ENCODE data around the gene GRID1. TPM values are rescaled to one million over a fixed set of nuclear protein-coding genes. Genes with fewer than 3 reads are reported as not detected.

GRID1 gene
- total and polyA plus RNA-seq, 9 of the 15 experiments (the other 6 are each of a cell fraction or from before 2014, with no cell fraction given), result 0.01 to 7.2 (median 1.2) TPM

DNA sequence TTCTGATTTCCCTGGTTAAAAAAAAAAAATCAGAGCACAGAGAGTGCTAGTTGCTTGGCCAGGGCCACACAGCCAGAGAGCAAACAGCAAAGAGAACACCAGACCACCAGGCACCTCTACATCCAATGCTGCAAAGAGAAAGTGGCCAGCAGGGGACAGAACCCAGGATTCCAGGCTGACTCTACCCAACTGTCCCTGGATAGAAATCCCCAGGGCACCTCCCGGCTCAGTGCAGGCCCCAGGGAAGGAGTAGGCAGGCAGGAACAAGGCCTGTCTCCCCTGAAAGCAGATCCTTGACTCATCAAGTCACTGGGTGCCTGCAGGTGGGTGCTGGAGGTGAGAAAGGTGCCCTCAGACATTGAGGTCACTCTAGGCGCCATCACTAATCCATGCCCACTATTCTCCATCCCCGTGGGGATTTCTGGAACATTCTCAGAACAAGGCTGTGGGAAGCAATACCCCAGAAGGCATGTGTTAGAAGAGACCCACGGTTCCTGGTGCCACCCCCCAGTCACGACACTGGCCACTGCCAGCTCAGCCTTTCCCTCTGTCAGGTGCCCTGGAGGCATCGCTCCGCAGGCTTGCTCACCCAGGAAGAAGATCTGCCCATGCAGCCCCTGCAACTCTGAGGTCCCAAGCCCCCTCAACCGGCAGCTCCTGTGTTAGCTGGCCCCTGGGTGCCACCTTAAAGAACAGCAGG lies 154.8 kb downstream of the GRID1 start:
- no peak overlapping the region for H3K27ac ChIP-seq (ENCODE audit: extremely low read depth, low read depth, low read length)
- no peak for ATAC-seq
- H3K9me3 ChIP-seq (replicated peaks; ENCODE audit: control insufficient read depth, insufficient read depth, low read depth, low read length), result no peaks in the 10 kb centered on the region
- WGBS (ENCODE audit: insufficient coverage, low coverage, missing lambda C conversion rate), result 4% methylated on average over 4 of the region's 8 CpGs
- TF ChIP-seq PCBP2 (IDR thresholded peaks at IDR 0.05; ENCODE audit: low read depth, low read length, poor library complexity, severe bottlenecking) (no peak), GABPB2 (CRISPR knock-in tag; conservative IDR thresholded peaks at IDR 0.05) (no peak), TCF3 (CRISPR knock-in tag; IDR thresholded peaks at IDR 0.05) (no peak), MIER1 (IDR thresholded peaks at IDR 0.05; ENCODE audit: low read depth) (no peak), CBFA2T3 (IDR thresholded peaks at IDR 0.05) (no peak), KHSRP (IDR thresholded peaks at IDR 0.05) (no peak), MTA3 (IDR thresholded peaks at IDR 0.05; ENCODE audit: borderline replicate concordance) (no peak)
- TF ChIP-seq, protein P1, sequence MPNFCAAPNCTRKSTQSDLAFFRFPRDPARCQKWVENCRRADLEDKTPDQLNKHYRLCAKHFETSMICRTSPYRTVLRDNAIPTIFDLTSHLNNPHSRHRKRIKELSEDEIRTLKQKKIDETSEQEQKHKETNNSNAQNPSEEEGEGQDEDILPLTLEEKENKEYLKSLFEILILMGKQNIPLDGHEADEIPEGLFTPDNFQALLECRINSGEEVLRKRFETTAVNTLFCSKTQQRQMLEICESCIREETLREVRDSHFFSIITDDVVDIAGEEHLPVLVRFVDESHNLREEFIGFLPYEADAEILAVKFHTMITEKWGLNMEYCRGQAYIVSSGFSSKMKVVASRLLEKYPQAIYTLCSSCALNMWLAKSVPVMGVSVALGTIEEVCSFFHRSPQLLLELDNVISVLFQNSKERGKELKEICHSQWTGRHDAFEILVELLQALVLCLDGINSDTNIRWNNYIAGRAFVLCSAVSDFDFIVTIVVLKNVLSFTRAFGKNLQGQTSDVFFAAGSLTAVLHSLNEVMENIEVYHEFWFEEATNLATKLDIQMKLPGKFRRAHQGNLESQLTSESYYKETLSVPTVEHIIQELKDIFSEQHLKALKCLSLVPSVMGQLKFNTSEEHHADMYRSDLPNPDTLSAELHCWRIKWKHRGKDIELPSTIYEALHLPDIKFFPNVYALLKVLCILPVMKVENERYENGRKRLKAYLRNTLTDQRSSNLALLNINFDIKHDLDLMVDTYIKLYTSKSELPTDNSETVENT (CRISPR knock-in tag; IDR thresholded peaks at IDR 0.05), result no peak
- TF ChIP-seq, protein P2, sequence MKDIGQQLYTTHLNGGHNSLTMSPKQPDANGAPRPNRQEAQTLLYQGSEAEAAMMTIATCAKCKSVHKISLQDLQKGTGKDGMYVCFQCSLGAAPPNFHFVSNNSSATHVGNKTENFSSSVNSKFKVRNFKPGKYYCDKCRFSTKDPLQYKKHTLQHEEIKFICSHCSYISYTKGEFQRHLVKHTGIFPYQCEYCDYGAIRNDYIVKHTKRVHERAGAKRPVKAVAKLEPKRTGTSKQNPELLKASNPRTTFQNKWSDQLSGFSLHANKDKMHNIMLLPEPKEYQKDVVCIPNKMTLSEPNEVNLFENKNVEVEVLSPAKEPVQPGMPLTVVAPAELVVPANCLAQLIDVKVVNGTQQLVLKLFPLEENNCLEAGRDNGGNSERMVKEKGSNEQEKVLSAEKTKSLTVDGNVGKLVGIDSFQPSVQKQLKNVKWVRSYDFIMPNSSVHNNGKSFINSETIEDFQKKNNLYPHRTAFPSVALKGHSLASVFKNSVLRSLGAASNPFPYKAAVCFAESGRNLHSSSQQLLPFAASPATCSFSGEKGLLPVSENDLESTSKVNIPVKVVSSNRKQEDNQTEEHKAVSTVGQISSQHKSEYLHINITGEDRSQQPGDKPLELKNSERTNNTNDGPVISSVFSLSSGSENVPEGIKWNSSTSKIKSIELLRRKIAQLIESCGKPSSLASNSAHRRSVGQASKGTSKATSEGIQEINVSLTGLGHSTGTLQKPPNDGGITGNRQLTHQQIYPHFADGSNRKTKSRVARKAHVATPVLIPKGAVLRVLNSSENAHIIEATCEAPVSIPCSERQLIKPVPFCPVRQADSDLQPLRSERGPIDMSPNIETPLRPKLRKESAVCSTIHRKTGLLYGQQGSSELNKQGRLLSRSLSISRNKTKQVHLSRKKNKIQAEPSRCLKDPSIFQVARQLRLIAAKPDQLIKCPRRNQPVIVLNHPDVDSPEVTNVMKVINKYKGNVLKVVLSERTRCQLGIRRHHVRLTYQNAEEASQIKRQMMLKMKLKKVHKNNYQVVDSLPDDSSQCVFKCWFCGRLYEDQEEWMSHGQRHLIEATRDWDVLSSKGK (CRISPR knock-in tag; IDR thresholded peaks at IDR 0.05), result no peak
- TF ChIP-seq, protein P3, sequence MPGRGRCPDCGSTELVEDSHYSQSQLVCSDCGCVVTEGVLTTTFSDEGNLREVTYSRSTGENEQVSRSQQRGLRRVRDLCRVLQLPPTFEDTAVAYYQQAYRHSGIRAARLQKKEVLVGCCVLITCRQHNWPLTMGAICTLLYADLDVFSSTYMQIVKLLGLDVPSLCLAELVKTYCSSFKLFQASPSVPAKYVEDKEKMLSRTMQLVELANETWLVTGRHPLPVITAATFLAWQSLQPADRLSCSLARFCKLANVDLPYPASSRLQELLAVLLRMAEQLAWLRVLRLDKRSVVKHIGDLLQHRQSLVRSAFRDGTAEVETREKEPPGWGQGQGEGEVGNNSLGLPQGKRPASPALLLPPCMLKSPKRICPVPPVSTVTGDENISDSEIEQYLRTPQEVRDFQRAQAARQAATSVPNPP (IDR thresholded peaks at IDR 0.05; ENCODE audit: borderline replicate concordance, insufficient read depth, insufficient read length), result no peak
- no peak for FAIRE-seq
- intact Hi-C loops (cut with micrococcal nuclease) (no loop called here), in situ Hi-C loops (cut with MboI) (no loop called here)
- H3K36me3 ChIP-seq (ENCODE audit: control insufficient read depth, insufficient read depth, low read length), result no peaks in the 10 kb centered on the region
- no peaks in the 10 kb centered on the region for H3K4me1 ChIP-seq (replicated peaks in 1 of 2; ENCODE audit: control insufficient read depth in 2 of 2, insufficient read depth in 2 of 2, low read length in 2 of 2)
- H4K20me1 ChIP-seq (replicated peaks; ENCODE audit: control insufficient read depth, insufficient read depth, low read length), result no peaks in the 10 kb centered on the region
- no TSS peak for BruUV-seq (replicated peaks)
- H3K4me3 ChIP-seq, result no peak overlapping the region
- POLR2A ChIA-PET, result interaction anchor here (1.1 kb wide), 1 partner anchor 13 kb away, joined by 4 read pairs; no protein-coding TSS in a partner anchor
- H3K27me3 ChIP-seq (ENCODE audit: control insufficient read depth in 2 of 2, insufficient read depth in 2 of 2, low read length in 2 of 2), result no peaks in the 10 kb centered on the region; a peak in 1 of 5 replicates
- no peak overlapping the region for H2AFZ ChIP-seq (ENCODE audit: low read depth, low read length)
- no peak overlapping the region for H3K9ac ChIP-seq (ENCODE audit: insufficient read depth in 1 of 2, low read depth in 2 of 2, low read length in 2 of 2)
- no peaks in the 10 kb centered on the region for H3K9me1 ChIP-seq (ENCODE audit: control insufficient read depth, insufficient read depth, low read length)
- CTCF ChIA-PET (ENCODE audit: low intra/inter-chr PET ratio), result no interaction called here
- no peak for DNase-seq (ENCODE audit: extremely low read depth in 1 of 4, low spot score in 3 of 4)
- H3K79me2 ChIP-seq (ENCODE audit: control insufficient read depth, insufficient read depth, low read length), result no peaks in the 10 kb centered on the region
- no peak overlapping the region for H3K4me2 ChIP-seq (ENCODE audit: insufficient read depth, low read length)
